Activated CD8-positive, alpha-beta memory T cell treated with anti-CD3 and anti-CD28 coated beads, Interleukin-2, amount 10 ng/mL, durations not matched to agents 7 days and 5 days (primary cell): ENCODE results near the gene ERP29. TPM values are rescaled to one million over a fixed set of nuclear protein-coding genes. Genes with fewer than 3 reads are reported as not detected.
A peak's percentile ranks its signal among the peaks of the same experiment; 100 is the strongest.
"Not testable (repeated sequence)": the region's sequence is repeated elsewhere in the genome, so short reads cannot be mapped to it uniquely, and the experiment has no call there.

Experiments
- ATAC-seq: fragments of 150-1000 bp; cut with Tn5 transposase; one replicate; pipeline ENCODE4 v1.10.0; 2021; ENCODE audit warnings: moderate library complexity
- CTCF ChIA-PET: fragments of 350-600 bp; sonication (Branson Sonifier 250); formaldehyde crosslinking; loops from one replicate; lab custom pipeline; 2021; ENCODE audit warnings: antibody characterized with exemption; lab: Charles Lee
- DNase-seq: peaks from one replicate; pipeline ENCODE4 v3.0.0-alpha.2; 2020
- H3K27ac Mint-ChIP-seq: one replicate; pipeline ENCODE4 v1.8.0; 2021; ENCODE audit warnings: mild to moderate bottlenecking, mixed read lengths
- H3K27me3 Mint-ChIP-seq: one replicate; pipeline ENCODE4 v1.8.0; 2021; ENCODE audit warnings: mixed read lengths
- H3K36me3 Mint-ChIP-seq: one replicate; pipeline ENCODE4 v1.8.0; 2021; ENCODE audit warnings: mild to moderate bottlenecking, mixed read lengths
- H3K4me1 Mint-ChIP-seq: one replicate; pipeline ENCODE4 v1.8.0; 2021; ENCODE audit warnings: mixed read lengths
- H3K4me3 Mint-ChIP-seq: one replicate; pipeline ENCODE4 v1.8.0; 2021; ENCODE audit warnings: mild to moderate bottlenecking, moderate library complexity, mixed read lengths
- H3K9me3 Mint-ChIP-seq: one replicate; pipeline ENCODE4 v1.8.0; 2022; ENCODE audit warnings: low read depth, mixed read lengths
- total RNA-seq, 2 experiments: library from RNA; stranded (reverse); gene quantifications; one replicate each; pipeline ENCODE4 v1.2.3, GENCODE V29; 2021

Gene ERP29
- total RNA-seq, 2 experiments from 2014 or later, result 119 to 150 TPM

GRCh38 chr12:112023759-112024396 lies 10.7 kb downstream of the ERP29 start:
- Mint-ChIP-seq H3K4me3 (no peak overlapping the region), H3K4me1 (peaks cover 26% of the 10 kb centered on the region), H3K27ac (no peak overlapping the region), H3K27me3 (no peaks in the 10 kb centered on the region), H3K9me3 (no peaks in the 10 kb centered on the region), H3K36me3 (peaks cover 37% of the 10 kb centered on the region)
- CTCF ChIA-PET, result interaction anchor here (1.1 to 2.4 kb wide), 5 partner anchors 10 to 363 kb away, joined by 3 to 8 read pairs (median 5); partner anchors contain the start of genes ERP29 and TMEM116
- ATAC-seq, result no peak
- no peak for DNase-seq

DNA sequence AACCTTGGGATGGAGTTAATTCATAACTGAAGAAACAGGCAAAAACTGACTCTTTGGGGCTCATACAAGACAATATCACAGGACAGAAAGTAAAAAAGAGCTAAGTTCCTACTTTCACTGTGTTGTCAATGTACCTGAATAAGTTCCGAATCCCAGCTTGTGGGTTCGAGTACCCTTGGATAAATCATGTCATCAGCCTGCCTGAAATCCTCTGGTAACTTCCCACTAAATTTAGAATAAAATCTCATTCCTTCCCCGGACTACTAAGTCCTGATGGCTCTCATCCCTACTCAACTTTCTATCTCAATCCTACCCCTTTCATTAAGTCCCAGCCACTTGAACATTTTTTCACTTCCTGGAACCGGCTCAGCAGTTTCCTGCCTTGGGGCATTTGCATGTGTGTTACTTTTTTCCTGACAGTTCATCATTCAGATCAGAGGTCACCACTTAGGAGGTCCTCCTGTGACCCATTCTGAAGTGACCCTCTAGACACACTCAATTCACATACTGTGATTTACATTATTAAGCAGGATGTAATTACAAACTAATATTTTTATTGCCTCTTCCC lies 12.7 kb downstream of the ERP29 start:
- peaks cover 22% of the 10 kb centered on the region for H3K4me1 Mint-ChIP-seq
- H3K9me3 Mint-ChIP-seq, result no peaks in the 10 kb centered on the region
- H3K4me3 Mint-ChIP-seq, result no peak overlapping the region
- H3K27ac Mint-ChIP-seq, result peak overlapping the region; percentile 80
- H3K27me3 Mint-ChIP-seq, result no peaks in the 10 kb centered on the region
- CTCF ChIA-PET, result interaction anchor here (0.9 kb wide), 1 partner anchor 81 kb away, joined by 3 read pairs; no protein-coding TSS in a partner anchor
- H3K36me3 Mint-ChIP-seq, result peaks cover 43% of the 10 kb centered on the region
- ATAC-seq, result no peak
- DNase-seq, result no peak

DNA sequence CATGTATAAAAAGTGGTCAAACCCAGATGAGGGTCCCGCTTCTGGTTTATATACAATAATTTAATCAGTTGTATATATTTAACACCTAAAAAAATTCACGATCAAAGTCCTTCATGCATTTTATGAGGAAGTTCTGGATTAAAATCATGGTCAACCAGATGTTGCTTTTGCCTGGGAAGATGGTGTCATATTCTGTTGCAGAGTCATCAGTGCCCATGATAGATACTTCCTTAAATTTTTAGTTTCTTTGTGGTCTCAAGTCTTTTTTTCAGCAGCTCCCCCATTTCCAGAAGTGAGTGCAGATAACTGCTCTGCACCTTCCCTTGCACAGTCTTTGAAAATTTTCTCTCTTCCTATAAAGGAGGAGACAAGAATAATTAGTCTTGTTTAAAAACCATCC lies 16.1 kb downstream of the ERP29 start:
- no peaks in the 10 kb centered on the region for H3K27me3 Mint-ChIP-seq
- no peak overlapping the region for H3K27ac Mint-ChIP-seq
- CTCF ChIA-PET, result interaction anchor here (1.0 kb wide), 1 partner anchor 84 kb away, joined by 4 read pairs; no protein-coding TSS in a partner anchor
- H3K4me1 Mint-ChIP-seq, result peaks cover 15% of the 10 kb centered on the region
- H3K4me3 Mint-ChIP-seq, result no peak overlapping the region
- DNase-seq (no peak), ATAC-seq (no peak)
- H3K9me3 Mint-ChIP-seq, result no peaks in the 10 kb centered on the region
- peaks cover 45% of the 10 kb centered on the region for H3K36me3 Mint-ChIP-seq

GRCh38 chr12:112031472-112031871 lies 18.2 kb downstream of the ERP29 start:
- no peaks in the 10 kb centered on the region for H3K9me3 Mint-ChIP-seq
- CTCF ChIA-PET, result interaction anchor here (0.6 to 1.6 kb wide), 3 partner anchors 11 to 404 kb away, joined by 3 to 4 read pairs (median 3); no protein-coding TSS in a partner anchor
- H3K36me3 Mint-ChIP-seq, result peaks cover 44% of the 10 kb centered on the region
- H3K4me1 Mint-ChIP-seq, result peaks cover 2% of the 10 kb centered on the region
- DNase-seq, result no peak
- no peak for ATAC-seq
- peak overlapping the region; percentile 58 for H3K27ac Mint-ChIP-seq
- H3K27me3 Mint-ChIP-seq, result no peaks in the 10 kb centered on the region
- H3K4me3 Mint-ChIP-seq, result no peak overlapping the region

- Mint-ChIP-seq H3K27me3 (no peaks in the 10 kb centered on the region), H3K36me3 (peaks cover 49% of the 10 kb centered on the region), H3K4me1 (peaks cover 2% of the 10 kb centered on the region), H3K27ac (no peak overlapping the region), H3K4me3 (no peak overlapping the region), H3K9me3 (no peaks in the 10 kb centered on the region)
- ATAC-seq (no peak), DNase-seq (no peak)
- CTCF ChIA-PET, result interaction anchor here (1.2 to 2.2 kb wide), 3 partner anchors 11 to 19 kb away, joined by 3 to 8 read pairs (median 4); no protein-coding TSS in a partner anchor
Observed at GRCh38 chr12:112032292-112032691, 19.1 kb downstream of the ERP29 start.

DNA sequence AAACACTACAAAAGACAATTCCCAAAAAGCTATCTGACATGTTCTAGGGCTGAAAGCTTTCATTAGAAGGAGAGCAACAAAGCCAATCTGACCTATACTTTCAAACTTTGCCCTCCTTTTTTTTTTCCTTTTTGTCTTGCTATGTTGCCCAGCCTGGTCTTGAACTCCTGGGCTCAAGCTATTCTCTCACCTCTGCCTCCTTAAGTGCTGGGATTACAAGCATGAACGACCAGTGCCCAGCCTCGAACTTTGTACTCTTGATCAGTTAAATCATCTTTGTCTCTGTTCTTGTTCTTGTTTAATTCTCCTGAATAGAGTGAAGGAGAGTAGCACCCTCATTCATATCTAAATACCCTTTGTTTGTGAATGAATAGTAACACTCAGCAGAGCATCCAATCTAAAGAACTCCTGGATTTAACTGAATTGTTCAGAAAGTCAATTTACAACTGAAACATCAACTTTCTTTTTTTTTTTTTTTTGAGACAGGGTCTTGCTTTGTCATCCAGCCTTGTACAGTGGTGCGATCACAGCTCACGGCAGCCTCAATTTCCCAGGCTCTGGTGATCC lies 22.1 kb downstream of the ERP29 start:
- CTCF ChIA-PET, result interaction anchor here (1.2 kb wide), 1 partner anchor 32 kb away, joined by 3 read pairs; no protein-coding TSS in a partner anchor
- Mint-ChIP-seq H3K9me3 (no peaks in the 10 kb centered on the region), H3K36me3 (peaks cover 60% of the 10 kb centered on the region), H3K4me1 (peaks cover 2% of the 10 kb centered on the region), H3K4me3 (no peak overlapping the region), H3K27me3 (no peaks in the 10 kb centered on the region), H3K27ac (peak overlapping the region; percentile 27)
- ATAC-seq (no peak), DNase-seq (no peak)

DNA sequence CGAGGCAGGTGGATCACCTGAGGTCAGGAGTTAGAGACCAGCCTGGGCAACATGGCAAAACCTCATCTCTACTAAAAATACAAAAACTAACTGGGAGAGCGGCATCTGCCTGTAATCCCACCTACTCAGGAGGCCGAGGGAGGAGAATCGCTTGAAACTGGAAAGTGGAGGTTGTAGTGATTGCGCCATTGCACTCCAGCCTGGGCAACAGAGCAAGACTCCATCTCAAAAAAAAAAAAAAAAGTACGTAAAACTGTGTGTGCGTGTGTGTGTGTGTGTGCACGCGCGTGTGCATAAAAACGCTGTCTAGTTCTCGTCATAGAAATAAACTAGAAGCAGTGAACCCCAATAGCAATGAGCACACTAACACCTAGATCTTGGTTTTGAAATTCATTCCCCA lies 23.4 kb downstream of the ERP29 start:
- H3K9me3 Mint-ChIP-seq, H3K4me1 Mint-ChIP-seq, H3K27me3 Mint-ChIP-seq, ATAC-seq, DNase-seq, H3K4me3 Mint-ChIP-seq, H3K27ac Mint-ChIP-seq: not testable (repeated sequence)
- CTCF ChIA-PET, result interaction anchor here (1.2 kb wide), 2 partner anchors 23 to 32 kb away, joined by 3 read pairs; no protein-coding TSS in a partner anchor
- peaks cover 53% of the 10 kb centered on the region for H3K36me3 Mint-ChIP-seq

DNA sequence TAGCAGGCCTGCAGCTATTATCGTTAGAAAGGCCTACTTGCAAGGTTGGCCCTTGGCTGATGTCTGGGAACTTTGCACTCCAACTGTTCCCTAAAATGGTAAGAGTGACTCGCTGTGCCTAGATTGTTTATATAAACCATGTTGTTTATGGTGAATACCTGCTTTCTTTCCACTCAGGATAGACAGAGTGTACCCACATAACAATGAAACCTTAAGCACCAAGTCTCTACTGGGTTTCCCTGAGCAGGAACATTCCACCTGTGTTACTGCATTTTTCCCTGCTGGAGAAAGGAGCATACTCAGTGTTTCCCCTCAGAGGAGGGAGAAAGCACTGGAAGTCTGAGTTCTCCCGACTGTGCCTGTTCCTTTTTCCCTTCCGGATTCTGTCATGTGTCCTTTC lies 32.8 kb downstream of the ERP29 start:
- Mint-ChIP-seq H3K4me3 (no peak overlapping the region), H3K9me3 (no peaks in the 10 kb centered on the region), H3K27ac (no peak overlapping the region), H3K27me3 (no peaks in the 10 kb centered on the region), H3K36me3 (peaks cover 44% of the 10 kb centered on the region), H3K4me1 (no peaks in the 10 kb centered on the region)
- DNase-seq (no peak), ATAC-seq (no peak)
- CTCF ChIA-PET, result interaction anchor here (0.6 kb wide), 1 partner anchor 140 kb away, joined by 3 read pairs; no protein-coding TSS in a partner anchor

GRCh38 chr12:112049351-112049750 lies 36.1 kb downstream of the ERP29 start:
- CTCF ChIA-PET, result interaction anchor here (0.8 to 1.4 kb wide), 4 partner anchors 12 to 338 kb away, joined by 3 to 8 read pairs (median 4); partner anchors contain the start of gene ERP29
- no peak for DNase-seq
- ATAC-seq, result no peak
- H3K36me3 Mint-ChIP-seq, result peaks cover 44% of the 10 kb centered on the region
- no peaks in the 10 kb centered on the region for H3K27me3 Mint-ChIP-seq
- no peak overlapping the region for H3K4me3 Mint-ChIP-seq
- H3K27ac Mint-ChIP-seq, result no peak overlapping the region
- peaks cover 6% of the 10 kb centered on the region for H3K4me1 Mint-ChIP-seq
- no peaks in the 10 kb centered on the region for H3K9me3 Mint-ChIP-seq

- H3K4me3 Mint-ChIP-seq, result no peak overlapping the region
- CTCF ChIA-PET, result interaction anchor here (1.1 to 1.5 kb wide), 2 partner anchors 9 to 11 kb away, joined by 3 read pairs; no protein-coding TSS in a partner anchor
- DNase-seq (no peak), ATAC-seq (no peak)
- peaks cover 2% of the 10 kb centered on the region for H3K4me1 Mint-ChIP-seq
- H3K36me3 Mint-ChIP-seq, result peaks cover 32% of the 10 kb centered on the region
- no peaks in the 10 kb centered on the region for H3K9me3 Mint-ChIP-seq
- peak overlapping the region; percentile 56 for H3K27ac Mint-ChIP-seq
- H3K27me3 Mint-ChIP-seq, result no peaks in the 10 kb centered on the region
Observed at GRCh38 chr12:112061137-112061536, 47.9 kb downstream of the ERP29 start.

GRCh38 chr12:112063273-112063672 lies 50.0 kb downstream of the ERP29 start:
- Mint-ChIP-seq H3K27ac (no peak overlapping the region), H3K36me3 (peaks cover 39% of the 10 kb centered on the region), H3K9me3 (no peaks in the 10 kb centered on the region), H3K4me3 (no peak overlapping the region), H3K4me1 (peaks cover 13% of the 10 kb centered on the region), H3K27me3 (no peaks in the 10 kb centered on the region)
- DNase-seq (no peak), ATAC-seq (no peak)
- CTCF ChIA-PET, result no interaction called here

DNA sequence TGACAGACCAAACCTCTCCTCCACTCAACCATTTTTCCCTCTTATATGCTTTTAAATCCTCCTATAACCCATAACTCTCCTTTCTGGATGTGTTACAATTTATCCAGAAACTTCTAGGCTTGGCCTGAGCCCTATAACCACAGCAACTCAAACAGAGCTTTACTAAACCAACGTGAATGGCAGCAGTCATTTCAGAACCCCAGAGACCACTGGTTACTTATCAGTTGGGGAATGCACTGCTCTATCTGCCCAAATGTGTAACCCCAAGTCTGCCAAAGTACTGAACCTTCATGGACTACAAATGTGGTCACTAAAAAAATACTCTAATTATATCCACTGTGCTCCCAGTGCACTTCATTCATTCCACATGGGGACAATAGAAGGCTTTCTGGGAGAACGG lies 53.3 kb downstream of the ERP29 start:
- CTCF ChIA-PET, result interaction anchor here (1.0 to 1.2 kb wide), 2 partner anchors 11 to 31 kb away, joined by 3 to 6 read pairs; no protein-coding TSS in a partner anchor
- no peak for ATAC-seq
- Mint-ChIP-seq H3K4me3 (no peak overlapping the region), H3K4me1 (peaks cover 13% of the 10 kb centered on the region), H3K27me3 (no peaks in the 10 kb centered on the region), H3K36me3 (peaks cover 48% of the 10 kb centered on the region), H3K27ac (no peak overlapping the region), H3K9me3 (no peaks in the 10 kb centered on the region)
- DNase-seq, result peak; percentile 46
